Neutrophil (primary cell): ENCODE results near the gene MATCAP1.
A peak's percentile ranks its signal among the peaks of the same experiment; 100 is the strongest.

Source experiments
- H3K27ac ChIP-seq: fragments of 200-600 bp; sonication (generic); 2 replicates; pipeline ENCODE4 v1.5.1; 2016; ENCODE audit warnings: mild to moderate bottlenecking, moderate library complexity
- H3K27me3 ChIP-seq: fragments of 200-600 bp; sonication (generic); 2 replicates; pipeline ENCODE4 v1.6.0; 2016; ENCODE audit warnings: mild to moderate bottlenecking
- H3K36me3 ChIP-seq: fragments of 200-600 bp; sonication (generic); 2 replicates; pipeline ENCODE4 v1.5.1; 2017
- H3K4me1 ChIP-seq, 2 experiments: fragments of 200-600 bp in 1 of 2; sonication (generic) in 1 of 2; 1 replicate in 1 of 2; 2 replicates in 1 of 2; pipeline versions ENCODE4 v1.5.1 to v1.6.1; 2013 to 2016; ENCODE audit warnings: low read depth in 1 of 2, low read length in 1 of 2, mild to moderate bottlenecking in 1 of 2, moderate library complexity in 1 of 2; ENCODE audit not compliant: control insufficient read depth in 1 of 2, insufficient read depth in 1 of 2
- H3K4me3 ChIP-seq, 2 experiments: fragments of 200-600 bp in 1 of 2; sonication (generic) in 1 of 2; 1 replicate in 1 of 2; 2 replicates in 1 of 2; pipeline ENCODE4 v1.5.1; 2013 to 2016; ENCODE audit warnings: low read depth in 1 of 2, low read length in 1 of 2, mild to moderate bottlenecking in 1 of 2, moderate library complexity in 1 of 2
- H3K9me3 ChIP-seq: fragments of 200-600 bp; sonication (generic); 2 replicates; pipeline ENCODE4 v1.5.1; 2016
- CTCF ChIP-seq: fragments of 200-600 bp; sonication (generic); IDR thresholded peaks from 2 replicates; pipeline ENCODE4 v1.5.1; 2016; ENCODE audit warnings: antibody characterized with exemption

MATCAP1 gene

DNA sequence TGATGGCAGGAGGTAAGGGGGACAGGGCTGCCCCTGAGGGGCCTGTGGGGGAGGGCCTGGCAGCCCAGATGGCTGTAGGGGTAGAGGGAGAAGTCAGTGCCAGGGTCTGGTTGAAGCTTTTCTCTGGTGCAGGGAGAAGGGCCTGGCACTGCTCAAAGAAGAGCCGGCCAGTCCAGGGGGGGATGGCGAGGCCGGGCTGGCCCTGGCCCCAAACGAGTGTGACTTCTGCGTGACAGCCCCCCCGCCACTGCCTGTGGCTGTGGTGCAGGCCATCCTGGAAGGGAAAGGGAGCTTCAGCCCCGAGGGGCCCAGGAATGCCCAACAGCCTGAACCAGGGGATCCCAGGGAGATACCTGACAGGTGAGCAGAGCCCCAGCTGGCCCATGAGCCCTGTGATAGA lies 16.2 kb downstream of the MATCAP1 start:
- Histone ChIP-seq H3K4me1 (peaks cover 29 to 46% of the 10 kb centered on the region in 2 experiments), H3K36me3 (no peaks in the 10 kb centered on the region), H3K4me3 (no peak overlapping the region), H3K9me3 (no peaks in the 10 kb centered on the region), H3K27me3 (peaks cover 100% of the 10 kb centered on the region), H3K27ac (no peak overlapping the region)
- no peak for TF ChIP-seq CTCF

DNA sequence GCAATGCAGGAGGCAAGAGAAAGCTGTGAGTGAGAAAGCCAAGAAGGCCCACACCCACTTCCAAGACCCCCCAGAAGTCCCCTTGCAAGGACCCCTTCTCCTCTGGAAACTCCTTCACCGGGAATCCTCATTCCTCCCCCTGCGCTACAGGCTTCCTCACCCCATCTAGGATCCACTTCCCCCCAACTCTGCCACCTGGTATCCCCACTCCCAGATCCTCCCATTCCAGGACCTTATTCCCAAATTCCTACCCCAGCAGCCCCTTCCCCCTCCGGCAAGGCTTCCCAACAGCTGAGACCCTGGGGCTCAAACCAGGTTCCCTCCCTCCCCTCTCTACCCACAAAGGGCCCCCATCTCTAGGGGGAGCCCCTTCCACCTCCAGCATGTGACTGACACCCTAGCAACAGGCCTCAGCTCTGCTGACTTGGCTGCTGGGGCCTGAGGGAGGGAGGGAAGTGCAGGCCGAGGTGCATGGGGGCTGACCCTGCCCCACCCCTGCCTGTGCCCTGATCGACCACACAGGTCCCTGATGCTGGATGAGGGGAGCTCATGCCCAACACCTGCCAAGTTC lies 17.1 kb downstream of the MATCAP1 start:
- Histone ChIP-seq H3K27ac (no peak overlapping the region), H3K36me3 (no peaks in the 10 kb centered on the region), H3K4me1 (peaks cover 28 to 50% of the 10 kb centered on the region in 2 experiments), H3K27me3 (peaks cover 100% of the 10 kb centered on the region), H3K9me3 (no peaks in the 10 kb centered on the region), H3K4me3 (no peak overlapping the region)
- TF ChIP-seq CTCF: no peak

- no peak overlapping the region for H3K4me3 ChIP-seq
- TF ChIP-seq CTCF: no peak
- H3K36me3 ChIP-seq: no peaks in the 10 kb centered on the region
- H3K27ac ChIP-seq: no peak overlapping the region
- H3K9me3 ChIP-seq: no peaks in the 10 kb centered on the region
- H3K27me3 ChIP-seq: peaks cover 100% of the 10 kb centered on the region
- H3K4me1 ChIP-seq: peaks cover 32 to 56% of the 10 kb centered on the region in 2 experiments
These were observed 17.6 kb downstream of the MATCAP1 start for GRCh38 chr16:67166110-67166547.

DNA sequence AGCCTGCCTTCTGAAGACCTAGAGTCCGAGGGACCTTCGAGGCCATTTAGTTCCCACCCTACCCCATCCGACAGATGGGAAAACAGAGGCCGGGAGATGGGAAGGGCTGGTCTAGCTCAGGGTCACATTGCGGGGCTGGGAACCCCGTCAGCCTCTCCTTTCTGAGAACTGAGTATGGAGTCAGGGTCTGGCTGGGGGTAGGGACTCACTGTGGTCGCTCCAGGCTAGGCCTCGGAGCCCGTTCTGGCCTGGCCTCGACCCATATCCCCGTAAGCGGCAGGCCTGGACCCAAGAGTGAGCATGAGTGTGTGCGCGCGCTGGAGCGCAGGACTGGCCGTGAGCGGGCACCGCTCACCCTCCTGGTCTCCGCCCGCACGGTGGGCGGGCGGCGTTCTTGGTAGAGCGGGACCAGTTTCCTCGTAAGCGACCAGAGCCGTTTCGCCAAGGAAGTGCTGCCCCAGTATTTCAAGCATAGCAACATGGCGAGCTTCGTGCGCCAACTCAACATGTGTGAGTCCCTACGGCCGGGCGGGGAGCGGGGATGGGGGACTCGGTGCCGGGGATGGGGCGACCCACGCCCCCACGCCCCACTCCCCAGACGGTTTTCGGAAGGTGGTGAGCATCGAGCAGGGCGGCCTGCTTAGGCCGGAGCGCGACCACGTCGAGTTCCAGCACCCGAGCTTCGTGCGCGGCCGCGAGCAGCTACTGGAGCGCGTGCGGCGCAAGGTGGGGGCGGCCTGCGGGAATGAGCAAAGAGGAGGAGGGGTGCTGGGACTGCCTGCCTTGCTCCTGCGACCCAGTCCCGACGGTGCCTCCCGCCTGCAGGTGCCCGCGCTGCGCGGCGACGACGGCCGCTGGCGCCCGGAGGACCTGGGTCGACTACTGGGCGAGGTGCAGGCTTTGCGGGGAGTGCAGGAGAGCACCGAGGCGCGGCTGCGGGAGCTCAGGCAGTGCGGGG lies 18.4 kb downstream of the MATCAP1 start:
- no peaks in the 10 kb centered on the region for H3K36me3 ChIP-seq
- H3K27ac ChIP-seq: no peak overlapping the region
- H3K27me3 ChIP-seq: peaks cover 95% of the 10 kb centered on the region
- TF ChIP-seq CTCF: no peak
- H3K4me3 ChIP-seq: no peak overlapping the region
- H3K9me3 ChIP-seq: no peaks in the 10 kb centered on the region
- H3K4me1 ChIP-seq: peaks cover 39 to 59% of the 10 kb centered on the region in 2 experiments

DNA sequence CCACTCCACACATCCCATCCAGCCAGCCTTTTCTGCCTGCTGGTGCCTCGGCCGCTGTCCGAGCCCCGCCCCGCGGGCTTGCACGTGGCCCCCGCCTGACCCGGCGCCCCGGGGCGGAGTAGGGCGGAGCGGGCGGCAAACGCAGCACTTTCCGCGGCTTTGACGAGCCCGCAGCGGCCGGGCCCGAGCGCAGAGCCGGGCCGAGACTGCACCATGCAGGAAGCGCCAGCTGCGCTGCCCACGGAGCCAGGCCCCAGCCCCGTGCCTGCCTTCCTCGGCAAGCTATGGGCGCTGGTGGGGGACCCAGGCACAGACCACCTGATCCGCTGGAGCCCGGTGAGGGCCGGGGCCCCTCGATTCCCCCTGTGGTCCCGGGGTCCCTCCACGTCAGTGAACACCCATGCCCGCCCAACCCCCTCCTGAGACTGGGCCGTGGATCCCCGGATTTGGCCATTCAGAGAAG lies 19.1 kb downstream of the MATCAP1 start, which contains the start of gene HSF4:
Gene HSF4 (plus strand): TSS at position 147 of the 463 bp plus-strand sequence. CDS start 67 bp downstream, at position 214.
- Histone ChIP-seq H3K27me3 (peaks cover 87% of the 10 kb centered on the region), H3K9me3 (no peaks in the 10 kb centered on the region), H3K27ac (no peak within 1 kb of the TSS), H3K4me3 (peak within 1 kb of the TSS in 1 of 2 experiments; percentile 55), H3K4me1 (peaks cover 39 to 61% of the 10 kb centered on the region in 2 experiments), H3K36me3 (no peaks in the 10 kb centered on the region)
- TF ChIP-seq CTCF: no peak
